PC-9 (cell line): ENCODE data around the gene ALG2. TPM values are rescaled to one million over a fixed set of nuclear protein-coding genes. Genes with fewer than 3 reads are reported as not detected.

Experiments
- BruUV-seq: library from RNA; stranded (reverse); fragments of 400-500 nt; replicated peaks from 2 replicates; lab custom pipeline; 2021; lab: Mats Ljungman, UMichigan
- CTCF ChIA-PET: fragments of 300-600 bp; sonication (Branson Sonifier 250); formaldehyde crosslinking; loops from one replicate; lab custom pipeline; 2022; ENCODE audit warnings: antibody characterized with exemption; lab: Charles Lee
- POLR2A ChIA-PET: fragments of 300-600 bp; sonication (Branson Sonifier 250); formaldehyde crosslinking; loops from one replicate; lab custom pipeline; 2022; ENCODE audit warnings: antibody characterized with exemption; ENCODE audit not compliant: unreplicated experiment; lab: Charles Lee
- DNase-seq, 2 experiments: peaks; one replicate each; pipeline versions ENCODE4 v3.0.0 to v3.0.0-alpha.2; 2015 to 2022; ENCODE audit warnings: mixed read lengths in 1 of 2
- H2AFZ ChIP-seq: fragments of 200-600 bp; sonication (generic); 2 replicates; pipeline ENCODE4 v1.8.1; 2017; ENCODE audit warnings: antibody characterized with exemption
- H3F3A ChIP-seq: fragments of 200-600 bp; sonication (generic); 2 replicates; pipeline ENCODE4 v1.8.1; 2017; ENCODE audit warnings: antibody characterized with exemption, mild to moderate bottlenecking, low read depth; ENCODE audit not compliant: insufficient read depth
- H3K27ac ChIP-seq: fragments of 200-600 bp; sonication (generic); 2 replicates; pipeline ENCODE4 v1.6.1; 2016; ENCODE audit warnings: mixed run types
- H3K27me3 ChIP-seq: fragments of 200-600 bp; sonication (generic); 2 replicates; pipeline ENCODE4 v1.6.1; 2016; ENCODE audit warnings: low read depth, mixed run types; ENCODE audit not compliant: insufficient read depth
- H3K36me3 ChIP-seq: fragments of 200-600 bp; sonication (generic); 2 replicates; pipeline ENCODE4 v1.6.1; 2016; ENCODE audit warnings: low read depth, mixed run types
- H3K4me1 ChIP-seq: fragments of 200-600 bp; sonication (generic); replicated peaks from 2 replicates; pipeline ENCODE4 v1.6.1; 2016; ENCODE audit warnings: mixed run types; ENCODE audit not compliant: insufficient read depth
- H3K4me2 ChIP-seq: fragments of 200-600 bp; sonication (generic); 2 replicates; pipeline ENCODE4 v1.6.1; 2017; ENCODE audit warnings: mixed run types
- H3K4me3 ChIP-seq: fragments of 200-600 bp; sonication (generic); 2 replicates; pipeline ENCODE4 v1.6.1; 2016; ENCODE audit warnings: mixed run types
- H3K79me2 ChIP-seq: fragments of 200-600 bp; sonication (generic); 2 replicates; pipeline ENCODE4 v1.6.1; 2017; ENCODE audit warnings: low read depth, mixed run types
- H3K9me2 ChIP-seq: fragments of 200-600 bp; sonication (generic); 2 replicates; pipeline ENCODE4 v1.8.1; 2017; ENCODE audit warnings: mild to moderate bottlenecking; ENCODE audit not compliant: insufficient read depth
- H3K9me3 ChIP-seq: fragments of 200-600 bp; sonication (generic); 2 replicates; pipeline ENCODE4 v1.8.1; 2016; ENCODE audit warnings: low read depth; ENCODE audit not compliant: insufficient read depth
- H4K20me1 ChIP-seq: fragments of 200-600 bp; sonication (generic); 2 replicates; pipeline ENCODE4 v1.8.1; 2017; ENCODE audit not compliant: insufficient read depth
- CTCF ChIP-seq: fragments of 200-600 bp; sonication (generic); conservative IDR thresholded peaks from 2 replicates; pipeline ENCODE4 v1.6.1; 2017; ENCODE audit warnings: mixed run types, antibody characterized with exemption, mild to moderate bottlenecking, moderate library complexity
- EZH2 ChIP-seq: fragments of 200-600 bp; sonication (generic); IDR thresholded peaks from 2 replicates; pipeline ENCODE4 v1.8.0; 2017; ENCODE audit warnings: antibody characterized with exemption, low read depth
- intact Hi-C: fragments of 100-400 bp; cut with micrococcal nuclease; formaldehyde crosslinking; loops from one replicate; pipeline ENCODE4 v1.10.0; 2022; ENCODE audit not compliant: unreplicated experiment
- total RNA-seq: library from RNA; stranded (reverse); gene quantifications from 2 replicates; pipeline ENCODE4 v1.2.3, GENCODE V29; 2021

Gene ALG2
- total RNA-seq, 1 experiment from 2014 or later, result 30.2 TPM

- ChIA-PET CTCF (no interaction called here), POLR2A (no interaction called here)
- Histone ChIP-seq H4K20me1 (no peaks in the 10 kb centered on the region), H3K9me2 (no peaks in the 10 kb centered on the region), H3K36me3 (no peaks in the 10 kb centered on the region), H3K27ac (no peak overlapping the region), H3K27me3 (no peaks in the 10 kb centered on the region), H3K4me2 (no peak overlapping the region), H3F3A (no peaks in the 10 kb centered on the region), H3K4me3 (no peak overlapping the region), H3K79me2 (no peaks in the 10 kb centered on the region), H3K4me1 (no peaks in the 10 kb centered on the region), H3K9me3 (no peaks in the 10 kb centered on the region), H2AFZ (no peak overlapping the region)
- BruUV-seq, result no TSS peak
- intact Hi-C loops, result loop anchor here (5.0 to 10.0 kb wide), 4 partner anchors 86 to 1416 kb away; no protein-coding TSS in a partner anchor
- TF ChIP-seq EZH2, result no peak
- TF ChIP-seq CTCF, result no peak
- DNase-seq, result no peak
Measured at GRCh38 chr9:99181206-99181605, 40.5 kb downstream of the ALG2 start.

GRCh38 chr9:99180662-99181061, 41.1 kb downstream of the ALG2 start:
- intact Hi-C loops, result loop anchor here (5.0 to 10.0 kb wide), 4 partner anchors 87 to 1417 kb away; no protein-coding TSS in a partner anchor
- no peak for DNase-seq
- Histone ChIP-seq H3K27me3 (no peaks in the 10 kb centered on the region), H3K4me2 (no peak overlapping the region), H3K4me3 (no peak overlapping the region), H2AFZ (no peak overlapping the region), H3K9me3 (no peaks in the 10 kb centered on the region), H3K79me2 (no peaks in the 10 kb centered on the region), H3K36me3 (no peaks in the 10 kb centered on the region), H3K4me1 (no peaks in the 10 kb centered on the region), H4K20me1 (no peaks in the 10 kb centered on the region), H3F3A (no peaks in the 10 kb centered on the region), H3K27ac (no peak overlapping the region), H3K9me2 (no peaks in the 10 kb centered on the region)
- CTCF ChIA-PET, result no interaction called here
- no TSS peak for BruUV-seq
- POLR2A ChIA-PET, result no interaction called here
- TF ChIP-seq CTCF (no peak), EZH2 (no peak)

- Histone ChIP-seq H3K4me1 (no peaks in the 10 kb centered on the region), H3K9me2 (no peaks in the 10 kb centered on the region), H3K4me3 (no peak overlapping the region), H3K36me3 (no peaks in the 10 kb centered on the region), H3K79me2 (no peaks in the 10 kb centered on the region), H3K9me3 (no peaks in the 10 kb centered on the region), H3K27me3 (no peaks in the 10 kb centered on the region), H4K20me1 (no peaks in the 10 kb centered on the region), H3F3A (no peaks in the 10 kb centered on the region), H2AFZ (no peak overlapping the region), H3K27ac (no peak overlapping the region), H3K4me2 (no peak overlapping the region)
- intact Hi-C loops, result loop anchor here (5.0 to 10.0 kb wide), 4 partner anchors 87 to 1417 kb away; no protein-coding TSS in a partner anchor
- POLR2A ChIA-PET, result no interaction called here
- TF ChIP-seq EZH2 (no peak), CTCF (no peak)
- no TSS peak for BruUV-seq
- CTCF ChIA-PET, result no interaction called here
- DNase-seq, result no peak
Measured at GRCh38 chr9:99180199-99180598, 41.5 kb downstream of the ALG2 start.
